ENCODE data around the gene DPP10. TPM values are rescaled to one million over a fixed set of nuclear protein-coding genes. Genes with fewer than 3 reads are reported as not detected.

DPP10 gene
- total and polyA plus RNA-seq, 4 donors, result 0.08 to 5.0 (median 0.27) TPM

GRCh38 chr2:114929225-114929624, 486.8 kb downstream of the DPP10 start:
- Histone ChIP-seq H3K27me3 (ENCODE audit: control insufficient read depth in 3 of 3, insufficient read depth in 3 of 3, low read length in 2 of 3) (no peaks in the 10 kb centered on the region), H3K9me3 (ENCODE audit: control insufficient read depth in 4 of 4, insufficient read depth in 3 of 4, low read length in 3 of 4) (peaks cover 0 to 8% (median 5%) of the 10 kb centered on the region in 4 donors), H3K36me3 (ENCODE audit: control insufficient read depth in 4 of 4, insufficient read depth in 4 of 4, low read length in 4 of 4) (no peaks in the 10 kb centered on the region), H3K4me1 (ENCODE audit: control insufficient read depth in 5 of 5, insufficient read depth in 5 of 5, low read length in 5 of 5) (no peaks in the 10 kb centered on the region), H3K27ac (ENCODE audit: low read depth in 1 of 2, low read length in 1 of 2) (no peak overlapping the region), H3K9ac (ENCODE audit: insufficient read depth in 1 of 2, low read length in 2 of 2) (no peak overlapping the region), H3K4me3 (no peak overlapping the region)
- ATAC-seq (ENCODE audit: insufficient read depth, low FRiP score) (no peak), DNase-seq (no peak)
- no peak for TF ChIP-seq CTCF (IDR thresholded peaks at IDR 0.05; ENCODE audit: control extremely low read depth, extremely low read depth)
- 83 to 93% methylated on average over 7 of the region's 7 CpGs for WGBS, 2 donors

- Histone ChIP-seq H3K27ac (ENCODE audit: low read depth in 1 of 2, low read length in 1 of 2) (no peak overlapping the region), H3K27me3 (ENCODE audit: control insufficient read depth in 3 of 3, insufficient read depth in 3 of 3, low read length in 2 of 3) (no peaks in the 10 kb centered on the region), H3K9ac (ENCODE audit: insufficient read depth in 1 of 2, low read length in 2 of 2) (no peak overlapping the region), H3K4me3 (no peak overlapping the region), H3K4me1 (ENCODE audit: control insufficient read depth in 5 of 5, insufficient read depth in 5 of 5, low read length in 5 of 5) (no peaks in the 10 kb centered on the region), H3K36me3 (ENCODE audit: control insufficient read depth in 4 of 4, insufficient read depth in 4 of 4, low read length in 4 of 4) (no peaks in the 10 kb centered on the region), H3K9me3 (ENCODE audit: control insufficient read depth in 4 of 4, insufficient read depth in 3 of 4, low read length in 3 of 4) (peaks cover 0 to 6% (median 3%) of the 10 kb centered on the region in 4 donors)
- no peak for TF ChIP-seq CTCF (IDR thresholded peaks at IDR 0.05; ENCODE audit: control extremely low read depth, extremely low read depth)
- no peak for DNase-seq
- ATAC-seq (ENCODE audit: insufficient read depth, low FRiP score), result no peak
- 77 to 79% methylated on average over 4 of the region's 4 CpGs for WGBS, 2 donors
Observed at GRCh38 chr2:114933671-114934241, 491.3 kb downstream of the DPP10 start.

GRCh38 chr2:114935031-114935430, 492.6 kb downstream of the DPP10 start:
- TF ChIP-seq CTCF (IDR thresholded peaks at IDR 0.05; ENCODE audit: control extremely low read depth, extremely low read depth), result no peak
- Histone ChIP-seq H3K27ac (ENCODE audit: low read depth in 1 of 2, low read length in 1 of 2) (no peak overlapping the region), H3K36me3 (ENCODE audit: control insufficient read depth in 4 of 4, insufficient read depth in 4 of 4, low read length in 4 of 4) (no peaks in the 10 kb centered on the region), H3K9ac (ENCODE audit: insufficient read depth in 1 of 2, low read length in 2 of 2) (no peak overlapping the region), H3K9me3 (ENCODE audit: control insufficient read depth in 4 of 4, insufficient read depth in 3 of 4, low read length in 3 of 4) (peaks cover 0 to 2% (median 0%) of the 10 kb centered on the region in 4 donors), H3K4me1 (ENCODE audit: control insufficient read depth in 5 of 5, insufficient read depth in 5 of 5, low read length in 5 of 5) (no peaks in the 10 kb centered on the region), H3K4me3 (no peak overlapping the region), H3K27me3 (ENCODE audit: control insufficient read depth in 3 of 3, insufficient read depth in 3 of 3, low read length in 2 of 3) (no peaks in the 10 kb centered on the region)
- 86 to 91% methylated on average over 7 of the region's 7 CpGs for WGBS, 2 donors
- ATAC-seq (ENCODE audit: insufficient read depth, low FRiP score), result no peak
- no peak for DNase-seq

Measured in lung (tissue), 12 donors.